Caco-2 (cell line): ENCODE measurements around the gene FBXL16. TPM values are rescaled to one million over a fixed set of nuclear protein-coding genes. Genes with fewer than 3 reads are reported as not detected.

Experiments
- BruUV-seq: library from RNA; stranded (reverse); fragments of 400-500 nt; replicated peaks from 2 replicates; lab custom pipeline; 2021; lab: Mats Ljungman, UMichigan
- CTCF ChIA-PET: fragments of 300-600 bp; sonication (Branson Sonifier 250); formaldehyde crosslinking; loops from one replicate; lab custom pipeline; 2022; ENCODE audit warnings: antibody characterized with exemption; lab: Charles Lee
- POLR2A ChIA-PET: fragments of 300-600 bp; sonication (Branson Sonifier 250); formaldehyde crosslinking; loops from one replicate; lab custom pipeline; 2022; ENCODE audit warnings: antibody characterized with exemption; lab: Charles Lee
- DNase-seq, 2 experiments: peaks; one replicate each; pipeline versions ENCODE4 v3.0.0 to v3.0.0-alpha.2; 2020 to 2022
- H3K27me3 ChIP-seq: replicated peaks from 2 replicates; pipeline ENCODE4 v1.6.0; 2011; ENCODE audit warnings: low read length; ENCODE audit not compliant: control insufficient read depth, insufficient read depth
- H3K36me3 ChIP-seq: 2 replicates; pipeline ENCODE4 v1.5.1; 2011; ENCODE audit warnings: low read length; ENCODE audit not compliant: control insufficient read depth, insufficient read depth
- H3K4me1 ChIP-seq: fragments of 250-450 bp; sonication (Bioruptor Pico); 2 replicates; pipeline ENCODE4 v1.5.1; 2020; ENCODE audit warnings: mild to moderate bottlenecking
- H3K4me3 ChIP-seq: 2 replicates; pipeline ENCODE4 v1.5.1; 2011; ENCODE audit warnings: low read depth, mild to moderate bottlenecking, control low read depth, low read length
- H3K9me3 ChIP-seq: fragments of 250-450 bp; sonication (Bioruptor Pico); 2 replicates; pipeline ENCODE4 v1.5.1; 2020; ENCODE audit warnings: mild to moderate bottlenecking, moderate library complexity
- H3K27ac Mint-ChIP-seq: one replicate; pipeline ENCODE4 v1.8.0; 2022; ENCODE audit warnings: mixed read lengths; ENCODE audit not compliant: unreplicated experiment
- H3K27me3 Mint-ChIP-seq: one replicate; pipeline ENCODE4 v1.8.0; 2022; ENCODE audit warnings: mixed read lengths; ENCODE audit not compliant: insufficient read depth, unreplicated experiment
- H3K36me3 Mint-ChIP-seq: one replicate; pipeline ENCODE4 v1.8.0; 2022; ENCODE audit warnings: mild to moderate bottlenecking, mixed read lengths; ENCODE audit not compliant: insufficient read depth, unreplicated experiment
- H3K4me1 Mint-ChIP-seq: one replicate; pipeline ENCODE4 v1.8.0; 2022; ENCODE audit warnings: low read depth, mixed read lengths; ENCODE audit not compliant: unreplicated experiment
- H3K4me3 Mint-ChIP-seq: one replicate; pipeline ENCODE4 v1.8.0; 2022; ENCODE audit warnings: mild to moderate bottlenecking, moderate library complexity, mixed read lengths; ENCODE audit not compliant: unreplicated experiment
- H3K9me3 Mint-ChIP-seq: one replicate; pipeline ENCODE4 v1.8.0; 2022; ENCODE audit warnings: mixed read lengths; ENCODE audit not compliant: unreplicated experiment
- intact Hi-C: fragments of 100-400 bp; cut with micrococcal nuclease; formaldehyde crosslinking; loops from one replicate; pipeline ENCODE4 v1.10.0; 2022; ENCODE audit not compliant: unreplicated experiment
- total RNA-seq: library from RNA; stranded (reverse); gene quantifications from 2 replicates; pipeline ENCODE4 v1.2.3, GENCODE V29; 2022
- TF ChIP-seq, protein P1 (sequence below), 2 experiments: fragments of 200-600 bp in 1 of 2; IDR thresholded peaks; 1 replicate in 1 of 2; 2 replicates in 1 of 2; pipeline versions ENCODE4 v1.5.1 to v1.8.0; 2011 to 2022; ENCODE audit warnings: antibody characterized with exemption in 1 of 2, control low read depth in 1 of 2, inconsistent platforms in 1 of 2, low read depth in 1 of 2, low read length in 1 of 2, mild to moderate bottlenecking in 1 of 2, moderate library complexity in 1 of 2; ENCODE audit not compliant: insufficient read depth in 1 of 2, severe bottlenecking in 1 of 2, unreplicated experiment in 1 of 2

FBXL16 gene
- total RNA-seq, 1 experiment from 2014 or later, result 10.5 TPM

DNA sequence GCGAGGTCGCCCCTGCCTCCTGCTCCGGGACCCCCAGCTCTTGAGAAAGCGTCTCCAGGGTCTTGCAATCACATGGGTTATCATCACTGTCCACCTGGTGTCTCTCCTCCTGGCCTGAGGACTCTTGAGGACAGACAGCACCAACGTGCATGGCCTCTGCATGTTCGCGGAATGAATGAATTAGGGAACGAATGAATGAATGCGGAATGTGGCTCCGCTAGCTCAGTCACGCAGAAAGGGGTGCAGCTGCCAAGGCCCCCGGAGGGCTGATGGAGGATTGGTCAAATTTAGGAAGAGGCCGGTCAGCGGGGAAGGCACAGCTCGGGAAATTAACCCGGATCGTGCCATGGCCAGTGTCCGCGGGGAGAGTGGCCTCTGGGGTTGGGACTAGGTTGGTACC lies 3.3 kb downstream of the FBXL16 start:
- Mint-ChIP-seq H3K36me3 (peaks cover 6% of the 10 kb centered on the region), H3K9me3 (no peaks in the 10 kb centered on the region), H3K4me1 (no peaks in the 10 kb centered on the region), H3K27ac (no peak overlapping the region), H3K27me3 (peaks cover 9% of the 10 kb centered on the region), H3K4me3 (no peak overlapping the region)
- intact Hi-C loops, result no loop called here
- TF ChIP-seq, protein P1, sequence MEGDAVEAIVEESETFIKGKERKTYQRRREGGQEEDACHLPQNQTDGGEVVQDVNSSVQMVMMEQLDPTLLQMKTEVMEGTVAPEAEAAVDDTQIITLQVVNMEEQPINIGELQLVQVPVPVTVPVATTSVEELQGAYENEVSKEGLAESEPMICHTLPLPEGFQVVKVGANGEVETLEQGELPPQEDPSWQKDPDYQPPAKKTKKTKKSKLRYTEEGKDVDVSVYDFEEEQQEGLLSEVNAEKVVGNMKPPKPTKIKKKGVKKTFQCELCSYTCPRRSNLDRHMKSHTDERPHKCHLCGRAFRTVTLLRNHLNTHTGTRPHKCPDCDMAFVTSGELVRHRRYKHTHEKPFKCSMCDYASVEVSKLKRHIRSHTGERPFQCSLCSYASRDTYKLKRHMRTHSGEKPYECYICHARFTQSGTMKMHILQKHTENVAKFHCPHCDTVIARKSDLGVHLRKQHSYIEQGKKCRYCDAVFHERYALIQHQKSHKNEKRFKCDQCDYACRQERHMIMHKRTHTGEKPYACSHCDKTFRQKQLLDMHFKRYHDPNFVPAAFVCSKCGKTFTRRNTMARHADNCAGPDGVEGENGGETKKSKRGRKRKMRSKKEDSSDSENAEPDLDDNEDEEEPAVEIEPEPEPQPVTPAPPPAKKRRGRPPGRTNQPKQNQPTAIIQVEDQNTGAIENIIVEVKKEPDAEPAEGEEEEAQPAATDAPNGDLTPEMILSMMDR (IDR thresholded peaks at IDR 0.05; ENCODE audit: insufficient read depth in 1 of 2, low read depth in 1 of 2, low read length in 1 of 2, severe bottlenecking in 1 of 2, unreplicated experiment in 1 of 2), result no peak
- Histone ChIP-seq H3K27me3 (no peaks in the 10 kb centered on the region; the same call in none of the 2 replicates), H3K36me3 (no peaks in the 10 kb centered on the region), H3K4me3 (no peak overlapping the region), H3K4me1 (peaks cover 5% of the 10 kb centered on the region), H3K9me3 (no peaks in the 10 kb centered on the region)
- BruUV-seq, result no TSS peak
- ChIA-PET CTCF (no interaction called here), POLR2A (no interaction called here)
- DNase-seq, result no peak

DNA sequence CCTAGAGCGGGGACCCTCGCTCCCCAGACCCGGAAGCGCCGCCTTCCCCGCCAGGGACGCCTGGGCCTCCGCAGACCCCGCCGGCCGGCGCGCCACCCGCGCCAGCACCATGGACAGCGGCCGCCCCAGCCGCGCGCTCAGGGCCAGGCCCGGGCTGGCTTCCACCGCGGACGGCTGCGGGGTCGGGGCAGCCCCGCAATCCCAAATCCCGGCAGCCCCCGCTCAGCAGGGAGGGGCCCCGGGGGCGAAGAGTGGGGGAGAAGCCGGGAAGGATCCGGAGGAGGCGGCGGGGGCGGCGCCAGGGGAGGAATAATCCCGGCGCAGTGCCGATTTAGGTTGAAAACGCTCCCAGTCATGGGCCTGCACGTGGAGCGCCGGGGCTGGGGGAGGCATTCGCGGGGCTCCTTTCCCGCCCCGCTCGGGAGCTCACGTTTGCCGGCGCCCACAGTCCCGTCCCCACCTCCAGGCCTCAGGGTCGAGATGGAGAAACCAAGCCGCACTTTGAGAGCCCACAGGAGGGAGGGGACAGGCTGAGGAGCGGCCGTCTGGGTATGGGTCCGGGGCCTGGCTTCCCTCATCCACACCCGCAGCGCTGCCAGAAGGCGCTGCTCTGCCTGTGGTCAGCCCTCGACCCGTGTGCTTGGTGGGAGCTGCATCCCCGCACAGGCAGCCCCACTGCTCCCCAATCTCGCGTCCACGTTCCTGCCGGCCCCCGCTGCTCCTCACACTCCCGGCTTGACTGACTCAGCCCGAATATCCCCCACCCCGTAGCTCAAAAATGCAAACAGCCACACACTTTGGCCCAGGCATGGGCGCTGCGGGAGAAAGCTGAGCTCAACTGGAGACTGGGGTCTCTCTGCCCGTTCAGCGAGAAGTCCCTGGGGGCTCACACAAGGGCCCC lies 4.7 kb downstream of the FBXL16 start:
- H3K4me3 Mint-ChIP-seq, result no peak overlapping the region
- Histone ChIP-seq H3K36me3 (no peaks in the 10 kb centered on the region), H3K9me3 (no peaks in the 10 kb centered on the region), H3K27me3 (no peaks in the 10 kb centered on the region; the same call in none of the 2 replicates), H3K4me1 (peaks cover 5% of the 10 kb centered on the region), H3K4me3 (no peak overlapping the region)
- intact Hi-C loops, result no loop called here
- peak in 1 of 2 experiments; percentile 75 for DNase-seq
- H3K27ac Mint-ChIP-seq, result no peak overlapping the region
- CTCF ChIA-PET, result no interaction called here
- BruUV-seq, result no TSS peak
- no peaks in the 10 kb centered on the region for H3K9me3 Mint-ChIP-seq
- TF ChIP-seq, protein P1 (IDR thresholded peaks at IDR 0.05; ENCODE audit: insufficient read depth in 1 of 2, low read depth in 1 of 2, low read length in 1 of 2, severe bottlenecking in 1 of 2, unreplicated experiment in 1 of 2), result no peak
- H3K36me3 Mint-ChIP-seq, result peaks cover 6% of the 10 kb centered on the region
- peaks cover 9% of the 10 kb centered on the region for H3K27me3 Mint-ChIP-seq
- POLR2A ChIA-PET, result no interaction called here
- H3K4me1 Mint-ChIP-seq, result no peaks in the 10 kb centered on the region

DNA sequence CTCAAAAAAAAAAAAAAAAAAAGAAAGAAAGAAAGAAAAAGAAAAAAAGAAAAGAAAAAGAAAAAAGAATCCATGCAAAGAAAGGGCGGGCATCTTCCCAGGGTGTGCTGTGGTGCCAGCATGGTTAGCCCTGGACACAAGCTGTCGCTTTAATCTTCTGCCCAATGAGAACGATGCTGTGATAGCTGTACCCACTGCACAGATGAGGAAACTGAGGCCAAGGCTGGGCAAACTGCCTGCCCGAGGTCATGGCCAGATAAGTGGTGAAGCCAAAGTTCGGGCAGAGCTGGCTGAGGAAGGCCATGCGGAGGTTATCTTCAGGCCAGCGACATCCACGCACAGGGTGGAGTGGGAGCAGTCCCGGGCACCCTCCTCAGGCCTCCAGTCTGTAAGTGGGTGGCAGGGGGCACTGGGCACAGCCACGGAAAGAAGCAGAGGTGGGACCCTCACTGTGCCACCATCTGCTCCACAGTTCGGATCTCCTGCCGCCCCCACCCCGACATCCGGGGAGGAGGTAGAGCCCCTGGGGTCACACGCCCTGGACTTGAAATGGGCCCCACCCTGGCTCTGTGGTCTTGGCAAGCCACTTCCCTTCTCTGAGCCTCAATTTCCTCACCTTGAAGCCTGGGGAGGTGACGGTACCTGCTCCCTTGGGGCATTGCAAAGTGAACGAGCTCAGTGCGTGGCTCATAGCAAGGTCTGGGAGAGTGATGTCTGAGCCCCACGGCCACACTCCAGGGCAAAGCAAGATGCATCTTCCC lies 6.5 kb downstream of the FBXL16 start:
- H3K36me3 Mint-ChIP-seq, result peaks cover 19% of the 10 kb centered on the region
- H3K27me3 Mint-ChIP-seq, result peaks cover 9% of the 10 kb centered on the region
- ChIA-PET POLR2A (no interaction called here), CTCF (interaction anchor here (0.6 kb wide), 1 partner anchor 13 kb away, joined by 3 read pairs; no protein-coding TSS in a partner anchor)
- no peaks in the 10 kb centered on the region for H3K9me3 Mint-ChIP-seq
- no peak overlapping the region for H3K27ac Mint-ChIP-seq
- H3K4me1 Mint-ChIP-seq, result no peaks in the 10 kb centered on the region
- H3K9me3 ChIP-seq, result no peaks in the 10 kb centered on the region
- intact Hi-C loops, result no loop called here
- no peak overlapping the region for H3K4me3 Mint-ChIP-seq
- no peak overlapping the region for H3K4me3 ChIP-seq
- TF ChIP-seq, protein P1 (IDR thresholded peaks at IDR 0.05; ENCODE audit: insufficient read depth in 1 of 2, low read depth in 1 of 2, low read length in 1 of 2, severe bottlenecking in 1 of 2, unreplicated experiment in 1 of 2), result no peak
- no peak for DNase-seq
- no TSS peak for BruUV-seq
- H3K36me3 ChIP-seq, result no peaks in the 10 kb centered on the region
- H3K27me3 ChIP-seq, result no peaks in the 10 kb centered on the region; the same call in 1 of the 2 replicates
- H3K4me1 ChIP-seq, result peaks cover 7% of the 10 kb centered on the region
